Measurements from ENCODE around the gene SLC4A8.

SLC4A8 gene

GRCh38 chr12:51517316-51517715, 92.7 kb downstream of the SLC4A8 start:
- H3K27ac Mint-ChIP-seq, result no peak overlapping the region
- H3K9me3 Mint-ChIP-seq, result no peaks in the 10 kb centered on the region
- no peak for ATAC-seq
- no peak for DNase-seq (ENCODE audit: low spot score in 2 of 2)
- no peaks in the 10 kb centered on the region for H3K36me3 Mint-ChIP-seq
- no peaks in the 10 kb centered on the region for H3K4me1 Mint-ChIP-seq
- no peak overlapping the region for H3K4me3 Mint-ChIP-seq

- no peak overlapping the region for H3K27ac Mint-ChIP-seq
- ATAC-seq, result no peak
- no peaks in the 10 kb centered on the region for H3K36me3 Mint-ChIP-seq
Measured at GRCh38 chr12:51517800-51518199, 93.2 kb downstream of the SLC4A8 start.

GRCh38 chr12:51519755-51520154, 95.1 kb downstream of the SLC4A8 start:
- Mint-ChIP-seq H3K36me3 (no peaks in the 10 kb centered on the region), H3K4me3 (no peak overlapping the region), H3K9me3 (no peaks in the 10 kb centered on the region), H3K27ac (no peak overlapping the region), H3K4me1 (no peaks in the 10 kb centered on the region)
- DNase-seq (ENCODE audit: low spot score in 2 of 2), result no peak
- no peak for ATAC-seq

More at GRCh38 chr12:51517800-51518199, 93.2 kb downstream of the SLC4A8 start:
- H3K9me3 Mint-ChIP-seq, result no peaks in the 10 kb centered on the region
- H3K4me1 Mint-ChIP-seq, result no peaks in the 10 kb centered on the region
- no peak for DNase-seq (ENCODE audit: low spot score in 2 of 2)
- no peak overlapping the region for H3K4me3 Mint-ChIP-seq

GRCh38 chr12:51520576-51521325, 96.1 kb downstream of the SLC4A8 start:
- DNase-seq (ENCODE audit: low spot score in 2 of 2) (no peak), ATAC-seq (no peak)
- Mint-ChIP-seq H3K9me3 (no peaks in the 10 kb centered on the region), H3K36me3 (no peaks in the 10 kb centered on the region), H3K4me1 (no peaks in the 10 kb centered on the region), H3K4me3 (no peak overlapping the region), H3K27ac (no peak overlapping the region)

GRCh38 chr12:51521554-51522276, 97.1 kb downstream of the SLC4A8 start:
- no peaks in the 10 kb centered on the region for H3K4me1 Mint-ChIP-seq
- no peak for DNase-seq (ENCODE audit: low spot score in 2 of 2)

GRCh38 chr12:51522696-51523095, 98.1 kb downstream of the SLC4A8 start:
- ATAC-seq, result no peak
- no peak overlapping the region for H3K27ac Mint-ChIP-seq
- H3K36me3 Mint-ChIP-seq, result no peaks in the 10 kb centered on the region
- no peak overlapping the region for H3K4me3 Mint-ChIP-seq
- DNase-seq (ENCODE audit: low spot score in 2 of 2), result no peak
- H3K4me1 Mint-ChIP-seq, result no peaks in the 10 kb centered on the region
- no peaks in the 10 kb centered on the region for H3K9me3 Mint-ChIP-seq

More at GRCh38 chr12:51521554-51522276, 97.1 kb downstream of the SLC4A8 start:
- no peak overlapping the region for H3K27ac Mint-ChIP-seq
- H3K36me3 Mint-ChIP-seq, result no peaks in the 10 kb centered on the region
- H3K4me3 Mint-ChIP-seq, result no peak overlapping the region
- H3K9me3 Mint-ChIP-seq, result no peaks in the 10 kb centered on the region
- no peak for ATAC-seq

GRCh38 chr12:51524386-51524901, 99.8 kb downstream of the SLC4A8 start:
- no peaks in the 10 kb centered on the region for H3K4me1 Mint-ChIP-seq
- no peak for ATAC-seq
- no peak overlapping the region for H3K27ac Mint-ChIP-seq
- H3K36me3 Mint-ChIP-seq, result no peaks in the 10 kb centered on the region
- no peaks in the 10 kb centered on the region for H3K9me3 Mint-ChIP-seq
- no peak overlapping the region for H3K4me3 Mint-ChIP-seq
- no peak for DNase-seq (ENCODE audit: low spot score in 2 of 2)

GRCh38 chr12:51525518-51525917, 100.9 kb downstream of the SLC4A8 start:
- Mint-ChIP-seq H3K36me3 (no peaks in the 10 kb centered on the region), H3K4me3 (no peak overlapping the region), H3K9me3 (no peaks in the 10 kb centered on the region), H3K4me1 (no peaks in the 10 kb centered on the region), H3K27ac (no peak overlapping the region)
- ATAC-seq (no peak), DNase-seq (ENCODE audit: low spot score in 2 of 2) (no peak)

GRCh38 chr12:51527966-51528365, 103.3 kb downstream of the SLC4A8 start:
- H3K4me1 Mint-ChIP-seq, result peaks cover 8% of the 10 kb centered on the region
- H3K27ac Mint-ChIP-seq, result peak overlapping the region; percentile 55
- no peaks in the 10 kb centered on the region for H3K36me3 Mint-ChIP-seq
- no peaks in the 10 kb centered on the region for H3K9me3 Mint-ChIP-seq
- H3K4me3 Mint-ChIP-seq, result no peak overlapping the region
- ATAC-seq, result no peak
- DNase-seq (ENCODE audit: low spot score in 2 of 2), result no peak

- ATAC-seq (no peak), DNase-seq (ENCODE audit: low spot score in 2 of 2) (no peak)
- no peak overlapping the region for H3K4me3 Mint-ChIP-seq
- peaks cover 8% of the 10 kb centered on the region for H3K4me1 Mint-ChIP-seq
- no peaks in the 10 kb centered on the region for H3K36me3 Mint-ChIP-seq
- no peaks in the 10 kb centered on the region for H3K9me3 Mint-ChIP-seq
- no peak overlapping the region for H3K27ac Mint-ChIP-seq
Measured at GRCh38 chr12:51528852-51529650, 104.4 kb downstream of the SLC4A8 start.

- DNase-seq (ENCODE audit: low spot score in 2 of 2) (no peak), ATAC-seq (no peak)
- Mint-ChIP-seq H3K4me1 (peaks cover 8% of the 10 kb centered on the region), H3K36me3 (no peaks in the 10 kb centered on the region), H3K27ac (no peak overlapping the region), H3K9me3 (no peaks in the 10 kb centered on the region), H3K4me3 (no peak overlapping the region)
Measured at GRCh38 chr12:51529651-51529970, 105.0 kb downstream of the SLC4A8 start.

- Mint-ChIP-seq H3K9me3 (no peaks in the 10 kb centered on the region), H3K36me3 (no peaks in the 10 kb centered on the region), H3K4me3 (no peak overlapping the region), H3K27ac (no peak overlapping the region), H3K4me1 (peaks cover 8% of the 10 kb centered on the region)
- ATAC-seq (no peak), DNase-seq (ENCODE audit: low spot score in 2 of 2) (no peak)
Measured at GRCh38 chr12:51530208-51530607, 105.6 kb downstream of the SLC4A8 start.

GRCh38 chr12:51531284-51531977, 106.8 kb downstream of the SLC4A8 start:
- ATAC-seq (no peak), DNase-seq (ENCODE audit: low spot score in 2 of 2) (no peak)
- Mint-ChIP-seq H3K4me3 (no peak overlapping the region), H3K27ac (no peak overlapping the region), H3K4me1 (peaks cover 8% of the 10 kb centered on the region), H3K9me3 (no peaks in the 10 kb centered on the region), H3K36me3 (no peaks in the 10 kb centered on the region)

GRCh38 chr12:51531978-51532497, 107.4 kb downstream of the SLC4A8 start:
- peak; percentile 58 to 88 for DNase-seq (ENCODE audit: low spot score in 2 of 2)
- peak; percentile 92 for ATAC-seq
- H3K36me3 Mint-ChIP-seq, result no peaks in the 10 kb centered on the region
- no peaks in the 10 kb centered on the region for H3K9me3 Mint-ChIP-seq
- no peak overlapping the region for H3K27ac Mint-ChIP-seq
- no peak overlapping the region for H3K4me3 Mint-ChIP-seq
- H3K4me1 Mint-ChIP-seq, result peaks cover 8% of the 10 kb centered on the region

- Mint-ChIP-seq H3K36me3 (no peaks in the 10 kb centered on the region), H3K9me3 (no peaks in the 10 kb centered on the region), H3K4me1 (peaks cover 8% of the 10 kb centered on the region), H3K27ac (no peak overlapping the region), H3K4me3 (no peak overlapping the region)
- ATAC-seq (no peak), DNase-seq (ENCODE audit: low spot score in 2 of 2) (no peak)
Measured at GRCh38 chr12:51533799-51534198, 109.2 kb downstream of the SLC4A8 start.
